D721Med (cell line): ENCODE data around the gene CST3.
"Not testable (repeated sequence)": the region's sequence is repeated elsewhere in the genome, so short reads cannot be mapped to it uniquely, and the experiment has no call there.

Source experiments
- DNase-seq: peaks from one replicate; pipeline ENCODE4 v3.0.0; 2011; ENCODE audit warnings: low spot score; ENCODE audit not compliant: insufficient read length
- FAIRE-seq: peaks from 2 replicates; lab custom pipeline; 2011; peaks lifted over from hg19 to GRCh38; lab: Jason Lieb, UNC
- CTCF ChIP-seq: IDR thresholded peaks from 2 replicates; pipeline ENCODE4 v1.5.1; 2012; ENCODE audit warnings: mild to moderate bottlenecking, control low read depth; ENCODE audit not compliant: insufficient read depth; ENCODE audit errors: missing control alignments

Gene CST3

GRCh38 chr20:23668477-23668951, 30.8 kb upstream of the CST3 start:
- peak; percentile 63 for TF ChIP-seq CTCF
- peak; percentile 27 for DNase-seq
- FAIRE-seq = no peak

DNA sequence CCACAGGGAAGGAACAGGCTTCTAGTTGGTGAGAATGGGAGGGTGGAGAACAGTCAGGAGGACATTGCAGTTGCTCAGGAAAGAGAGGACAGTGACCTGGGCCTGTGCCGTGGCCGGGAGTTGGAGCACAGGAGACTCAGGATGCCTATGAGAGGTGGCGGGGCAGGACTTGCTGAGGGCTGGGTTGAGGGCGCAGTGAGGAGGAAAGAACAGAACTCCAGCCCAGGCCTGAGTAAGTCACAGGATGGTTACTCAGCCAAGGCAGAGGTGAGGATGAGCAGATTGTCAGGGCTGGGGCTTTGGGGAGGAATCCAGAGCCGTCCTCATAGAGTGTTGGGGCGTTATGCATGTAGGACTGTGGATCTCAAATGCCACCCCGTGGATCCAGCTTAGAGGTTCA, 29.9 kb upstream of the CST3 start:
- TF ChIP-seq CTCF = no peak
- FAIRE-seq = no peak
- DNase-seq = no peak

DNA sequence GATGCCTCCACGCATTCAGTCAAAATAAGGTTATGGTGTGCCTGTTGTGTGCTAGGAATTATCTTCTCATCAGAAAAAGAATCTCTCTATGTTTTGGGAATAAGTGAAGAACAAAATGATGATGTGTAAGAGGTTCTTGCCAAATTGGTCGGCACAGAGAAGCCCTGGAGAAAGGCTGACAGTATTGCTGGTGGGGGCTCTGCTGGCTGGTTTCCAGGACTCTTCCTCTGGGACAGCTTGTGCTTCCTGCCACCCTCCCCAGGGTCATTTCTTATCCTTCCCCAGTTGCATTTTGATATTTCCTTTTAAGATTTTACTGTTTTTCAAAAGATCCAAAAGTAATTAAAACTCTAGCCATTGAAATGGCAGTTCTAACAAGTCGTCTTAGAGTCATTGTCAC, 28.9 kb upstream of the CST3 start:
- DNase-seq = no peak
- FAIRE-seq = no peak
- no peak for TF ChIP-seq CTCF

DNA sequence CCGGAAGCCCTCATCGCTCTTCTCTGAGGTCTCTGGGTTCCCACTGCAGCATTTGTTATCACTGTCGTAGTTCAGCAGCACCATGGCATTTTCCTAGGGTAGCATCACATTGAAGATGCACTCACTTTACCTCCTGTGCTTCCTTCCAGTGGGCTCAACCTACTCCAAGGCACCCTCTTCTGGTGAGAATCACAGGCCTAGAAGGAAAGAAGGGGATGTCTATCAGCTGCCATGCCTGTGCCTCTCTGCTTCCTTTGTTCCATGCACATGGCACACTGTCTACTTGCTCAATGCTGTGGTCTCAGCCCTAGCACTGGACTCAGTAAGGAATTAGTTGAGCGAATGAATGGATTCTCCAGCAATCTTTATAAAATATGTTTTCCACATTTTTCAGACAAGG, 28.4 kb upstream of the CST3 start:
- FAIRE-seq = no peak
- DNase-seq = no peak

DNA sequence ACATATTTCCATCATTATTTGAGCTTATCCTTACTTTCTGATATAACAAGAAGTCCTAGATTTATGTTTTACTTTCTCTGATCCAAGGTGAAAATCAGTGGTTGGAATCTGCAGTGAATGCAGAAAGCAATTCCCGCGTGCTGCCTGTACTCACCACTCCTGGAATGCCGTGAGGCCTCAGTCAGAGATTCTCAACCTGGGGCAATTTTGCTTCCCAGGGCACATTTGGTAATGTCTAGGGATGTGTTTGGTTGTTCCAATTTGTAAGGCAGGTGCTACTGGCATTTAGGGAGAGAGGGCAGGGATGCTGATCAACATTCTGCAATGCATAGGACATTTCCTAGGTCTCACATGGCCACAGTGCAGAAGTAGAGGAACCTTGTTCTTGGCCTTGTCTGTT, 27.2 kb upstream of the CST3 start:
- TF ChIP-seq CTCF = no peak
- FAIRE-seq (no peak), DNase-seq (no peak)

More for the DNA sequence above, 28.4 kb upstream of the CST3 start:
- TF ChIP-seq CTCF = no peak

DNA sequence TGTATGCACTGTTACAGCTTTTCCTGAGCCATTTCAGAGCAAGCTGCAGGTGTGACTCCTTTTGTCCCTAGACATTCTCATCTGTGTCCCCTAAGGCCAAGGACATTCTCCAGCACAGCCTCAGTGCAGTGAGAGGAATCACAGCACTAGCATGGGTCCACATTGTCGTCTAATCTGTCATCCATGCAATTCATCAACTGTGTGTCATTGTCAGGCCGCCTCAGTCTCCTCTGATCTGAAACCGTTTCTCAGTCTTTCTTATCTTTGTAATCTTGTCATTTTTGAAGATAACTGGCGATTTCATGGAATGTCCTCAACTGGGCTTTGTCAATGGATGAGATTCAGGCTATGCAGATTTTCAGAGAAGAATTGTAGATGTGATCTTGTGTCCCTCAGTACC, 26.3 kb upstream of the CST3 start:
- not testable (repeated sequence) for DNase-seq, FAIRE-seq

DNA sequence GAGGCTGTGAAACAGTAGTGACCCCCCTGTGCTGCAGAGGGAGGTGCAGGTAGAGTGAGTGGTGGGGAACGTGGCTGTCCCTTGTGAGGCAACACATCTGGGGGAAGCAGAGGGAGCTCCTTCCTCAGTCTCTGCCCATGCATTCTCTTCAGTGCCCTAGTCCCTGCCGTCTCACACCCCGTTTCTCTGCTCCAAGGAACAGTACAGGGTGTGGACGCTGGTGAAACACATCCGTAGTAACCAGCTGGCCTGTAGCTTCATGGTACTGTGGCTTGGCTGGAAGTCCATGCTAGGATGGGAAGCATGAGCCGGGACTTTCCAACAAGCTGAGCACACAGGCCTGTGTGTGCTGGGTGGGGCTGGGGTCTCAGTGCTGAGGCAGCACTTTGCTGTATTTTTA, 25.4 kb upstream of the CST3 start:
- no peak for DNase-seq
- FAIRE-seq = no peak

More for the DNA sequence above, 25.4 kb upstream of the CST3 start:
- TF ChIP-seq CTCF = no peak
